HUES64 (cell line): ENCODE measurements around the gene BMP5.
A peak's percentile ranks its signal among the peaks of the same experiment; 100 is the strongest.

Experiments used
- H3K27ac ChIP-seq: 2 replicates; pipeline ENCODE4 v1.7.0; 2013; ENCODE audit warnings: low read depth, low read length, inconsistent platforms
- H3K27me3 ChIP-seq: 2 replicates; pipeline ENCODE4 v1.6.1; 2013; ENCODE audit warnings: mild to moderate bottlenecking, low read length; ENCODE audit not compliant: insufficient read depth
- H3K36me3 ChIP-seq: 2 replicates; pipeline ENCODE4 v1.6.1; 2013; ENCODE audit warnings: mild to moderate bottlenecking, low read length; ENCODE audit not compliant: insufficient read depth
- H3K4me1 ChIP-seq: 2 replicates; pipeline ENCODE4 v1.6.1; 2013; ENCODE audit warnings: mild to moderate bottlenecking, low read length, moderate library complexity; ENCODE audit not compliant: insufficient read depth
- H3K4me3 ChIP-seq: 2 replicates; pipeline ENCODE4 v1.5.1; 2013; ENCODE audit warnings: mild to moderate bottlenecking, low read length, moderate library complexity
- H3K9ac ChIP-seq: 2 replicates; pipeline ENCODE4 v1.6.1; 2013; ENCODE audit warnings: mild to moderate bottlenecking, low read depth, low read length
- H3K9me3 ChIP-seq: 2 replicates; pipeline ENCODE4 v1.6.1; 2013; ENCODE audit warnings: low read depth, low read length; ENCODE audit not compliant: insufficient read depth
- WGBS: fragments of 150-250, 120-280 bp; methylation state at CpG from one replicate; pipeline ENCODE4 v1.1.7; 2013; ENCODE audit warnings: missing lambda C conversion rate; 5-methylcytosine and 5-hydroxymethylcytosine counted together

BMP5 gene

DNA sequence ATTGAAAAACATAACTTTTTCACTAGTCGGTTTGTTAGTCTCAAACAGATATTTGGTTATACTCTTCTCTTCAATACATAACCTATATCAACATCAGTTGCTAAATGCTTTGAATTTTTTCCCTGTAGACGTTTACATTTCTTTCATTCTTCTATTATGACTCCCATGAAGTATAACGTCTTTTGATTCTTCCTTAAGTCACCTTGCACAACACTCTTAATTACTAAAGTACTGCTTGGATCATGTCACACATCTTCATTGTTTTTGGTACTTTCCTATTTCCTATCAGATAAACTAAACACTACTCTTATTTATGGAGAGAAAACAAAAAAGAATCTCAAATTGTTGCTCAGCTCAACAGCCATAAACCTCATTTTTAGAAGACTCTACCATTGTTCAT, 23.0 kb upstream of the BMP5 start:
- Histone ChIP-seq H3K36me3 (no peaks in the 10 kb centered on the region), H3K4me1 (peaks cover 12% of the 10 kb centered on the region), H3K27me3 (no peaks in the 10 kb centered on the region), H3K4me3 (no peak overlapping the region), H3K9me3 (no peaks in the 10 kb centered on the region), H3K27ac (no peak overlapping the region), H3K9ac (no peak overlapping the region)
- WGBS: 88% methylated on average over 3 of the region's 3 CpGs

DNA sequence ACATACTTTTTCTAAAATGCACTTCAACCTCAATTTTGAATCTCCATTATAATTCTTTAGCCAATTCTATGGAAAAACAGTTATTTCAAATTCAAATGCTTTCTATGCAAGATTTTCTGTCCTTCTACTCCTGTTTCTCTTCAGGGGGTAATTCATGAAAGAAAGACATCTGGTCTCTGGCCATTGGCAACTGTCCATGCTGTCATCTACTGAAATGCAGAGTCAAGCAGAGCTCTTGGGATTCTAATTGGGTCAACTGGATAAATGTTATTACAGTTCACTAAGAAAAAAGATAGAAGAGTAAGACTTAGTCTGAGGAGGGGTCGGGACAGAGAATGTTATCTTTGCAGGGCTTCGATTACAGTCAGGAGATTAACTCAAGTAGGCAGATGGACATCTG, 22.0 kb upstream of the BMP5 start:
- no peaks in the 10 kb centered on the region for H3K9me3 ChIP-seq
- H3K27me3 ChIP-seq: no peaks in the 10 kb centered on the region
- WGBS: 82% methylated on average over 2 of the region's 2 CpGs
- H3K4me3 ChIP-seq: no peak overlapping the region
- peaks cover 4% of the 10 kb centered on the region; the same call in 1 of the 2 replicates for H3K4me1 ChIP-seq
- H3K9ac ChIP-seq: no peak overlapping the region
- no peak overlapping the region for H3K27ac ChIP-seq
- H3K36me3 ChIP-seq: no peaks in the 10 kb centered on the region

GRCh38 chr6:55895972-55896730, 20.8 kb upstream of the BMP5 start:
- Histone ChIP-seq H3K36me3 (no peaks in the 10 kb centered on the region), H3K27ac (no peak overlapping the region), H3K27me3 (no peaks in the 10 kb centered on the region), H3K4me3 (no peak overlapping the region), H3K9ac (no peak overlapping the region), H3K9me3 (no peaks in the 10 kb centered on the region), H3K4me1 (peaks cover 4% of the 10 kb centered on the region; the same call in 1 of the 2 replicates)
- WGBS: 98% methylated on average over 5 of the region's 5 CpGs

- 74% methylated on average over 4 of the region's 4 CpGs for WGBS
- H3K27me3 ChIP-seq: no peaks in the 10 kb centered on the region
- H3K9me3 ChIP-seq: no peaks in the 10 kb centered on the region
- H3K4me3 ChIP-seq: no peak overlapping the region
- H3K9ac ChIP-seq: no peak overlapping the region
- H3K27ac ChIP-seq: no peak overlapping the region
- peaks cover 4% of the 10 kb centered on the region; the same call in 1 of the 2 replicates for H3K4me1 ChIP-seq
- no peaks in the 10 kb centered on the region for H3K36me3 ChIP-seq
Observed at GRCh38 chr6:55892749-55893357, 17.5 kb upstream of the BMP5 start.

GRCh38 chr6:55888917-55889316, 13.5 kb upstream of the BMP5 start:
- H3K4me3 ChIP-seq: no peak overlapping the region
- WGBS: 86% methylated on average over 6 of the region's 6 CpGs
- no peak overlapping the region for H3K9ac ChIP-seq
- no peak overlapping the region for H3K27ac ChIP-seq
- no peaks in the 10 kb centered on the region for H3K27me3 ChIP-seq
- no peaks in the 10 kb centered on the region for H3K36me3 ChIP-seq
- H3K9me3 ChIP-seq: no peaks in the 10 kb centered on the region
- no peaks in the 10 kb centered on the region for H3K4me1 ChIP-seq

GRCh38 chr6:55886185-55886836, 10.9 kb upstream of the BMP5 start:
- Histone ChIP-seq H3K4me1 (no peaks in the 10 kb centered on the region), H3K9me3 (no peaks in the 10 kb centered on the region), H3K36me3 (no peaks in the 10 kb centered on the region), H3K4me3 (no peak overlapping the region), H3K27ac (no peak overlapping the region), H3K9ac (no peak overlapping the region), H3K27me3 (no peaks in the 10 kb centered on the region)
- WGBS: 100% methylated on average over 3 of the region's 3 CpGs

DNA sequence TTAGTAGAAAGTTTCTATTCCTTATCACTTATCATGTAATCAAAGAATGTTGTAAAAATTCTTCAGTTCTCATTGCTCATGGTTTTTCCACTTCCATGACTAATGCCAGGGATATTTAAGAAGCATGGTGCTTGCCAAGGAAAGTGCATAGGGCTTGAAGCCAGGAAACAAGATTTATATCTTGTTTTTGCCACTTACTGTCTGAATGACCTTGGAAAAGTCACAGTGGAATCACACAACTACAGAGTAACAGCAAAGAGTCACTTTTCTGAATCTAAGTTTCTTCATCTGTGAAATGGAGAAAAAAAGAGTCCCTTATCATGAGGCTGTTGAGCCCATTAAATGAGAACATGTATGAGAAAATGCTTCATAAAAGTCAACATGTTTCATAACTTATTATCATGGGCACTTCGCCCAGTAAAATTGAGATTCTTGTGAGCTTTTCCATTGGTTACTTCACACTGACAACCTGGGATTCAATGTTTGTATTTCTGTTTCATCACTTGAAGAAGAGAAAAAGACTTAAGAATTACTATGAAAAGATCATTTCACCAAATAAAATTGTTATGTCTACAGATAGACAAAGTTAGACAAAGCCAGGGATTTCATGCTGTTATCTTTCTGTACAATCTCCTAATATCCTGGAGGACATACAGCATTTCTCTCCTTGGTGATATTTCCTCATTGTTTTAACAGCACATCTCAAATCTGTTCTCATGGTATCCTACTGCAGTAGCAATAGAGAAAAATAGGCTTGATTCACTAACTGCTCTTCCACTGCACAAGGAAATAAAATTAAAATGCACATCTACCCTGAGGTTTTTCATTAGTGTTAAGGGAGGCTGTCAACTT, 7.6 kb upstream of the BMP5 start:
- Histone ChIP-seq H3K4me3 (no peak overlapping the region), H3K36me3 (no peaks in the 10 kb centered on the region), H3K27me3 (no peaks in the 10 kb centered on the region), H3K27ac (no peak overlapping the region), H3K4me1 (peaks cover 5% of the 10 kb centered on the region; the same call in 1 of the 2 replicates), H3K9ac (no peak overlapping the region), H3K9me3 (no peaks in the 10 kb centered on the region)
- WGBS: 100% methylated on average over 1 of the region's 1 CpG

DNA sequence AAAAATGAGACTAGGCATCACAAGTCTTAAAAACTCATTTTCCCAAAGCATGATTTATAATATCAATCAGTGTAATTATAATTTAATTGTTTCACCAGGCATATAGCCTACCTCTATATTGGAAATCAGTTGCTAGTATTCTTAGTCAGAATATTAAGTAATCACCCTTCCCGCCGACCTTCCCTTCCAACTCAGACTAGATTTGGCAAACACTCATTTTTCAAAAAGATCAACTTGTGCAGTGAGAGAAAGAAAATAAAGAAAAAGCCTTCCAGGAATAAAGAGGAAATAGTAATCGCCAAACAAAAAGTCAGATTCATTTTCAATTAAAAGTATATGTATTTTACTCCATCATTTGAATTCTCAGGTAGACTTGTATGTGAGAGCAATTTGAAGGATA, 1.9 kb upstream of the BMP5 start:
- Histone ChIP-seq H3K27me3 (no peaks in the 10 kb centered on the region), H3K9ac (no peak overlapping the region), H3K4me3 (no peak overlapping the region), H3K9me3 (no peaks in the 10 kb centered on the region), H3K36me3 (no peaks in the 10 kb centered on the region), H3K27ac (no peak overlapping the region), H3K4me1 (peaks cover 42% of the 10 kb centered on the region)
- no CpG with 5 or more reads among the region's 3 CpGs for WGBS

- 89% methylated on average over 6 of the region's 6 CpGs for WGBS
- Histone ChIP-seq H3K9me3 (no peaks in the 10 kb centered on the region), H3K27ac (no peak overlapping the region), H3K4me1 (peaks cover 54% of the 10 kb centered on the region), H3K36me3 (no peaks in the 10 kb centered on the region), H3K4me3 (peak overlapping the region; percentile 38), H3K9ac (no peak overlapping the region), H3K27me3 (no peaks in the 10 kb centered on the region)
Observed at GRCh38 chr6:55874316-55874715, 1.1 kb downstream of the BMP5 start.

GRCh38 chr6:55872866-55873265, 2.5 kb downstream of the BMP5 start:
- H3K4me3 ChIP-seq: peak overlapping the region; percentile 38; the same call in 1 of the 2 replicates
- H3K27ac ChIP-seq: no peak overlapping the region
- 96% methylated on average over 3 of the region's 3 CpGs for WGBS
- H3K9ac ChIP-seq: no peak overlapping the region
- H3K36me3 ChIP-seq: no peaks in the 10 kb centered on the region
- no peaks in the 10 kb centered on the region for H3K27me3 ChIP-seq
- H3K4me1 ChIP-seq: peaks cover 51% of the 10 kb centered on the region
- H3K9me3 ChIP-seq: no peaks in the 10 kb centered on the region
